Measurements from ENCODE around the gene CACNB2.
A peak's percentile ranks its signal among the peaks of the same experiment; 100 is the strongest.
"Not testable (repeated sequence)": the region's sequence is repeated elsewhere in the genome, so short reads cannot be mapped to it uniquely, and the experiment has no call there.

CACNB2 gene

GRCh38 chr10:18571076-18571475 lies 430.9 kb downstream of the CACNB2 start:
- DNase-seq, result no peak
- TF ChIP-seq GATA1 (IDR thresholded peaks at IDR 0.05; ENCODE audit: low read depth, low read length) (no peak), POLR2A (IDR thresholded peaks at IDR 0.05; ENCODE audit: low read length) (no peak)

DNA sequence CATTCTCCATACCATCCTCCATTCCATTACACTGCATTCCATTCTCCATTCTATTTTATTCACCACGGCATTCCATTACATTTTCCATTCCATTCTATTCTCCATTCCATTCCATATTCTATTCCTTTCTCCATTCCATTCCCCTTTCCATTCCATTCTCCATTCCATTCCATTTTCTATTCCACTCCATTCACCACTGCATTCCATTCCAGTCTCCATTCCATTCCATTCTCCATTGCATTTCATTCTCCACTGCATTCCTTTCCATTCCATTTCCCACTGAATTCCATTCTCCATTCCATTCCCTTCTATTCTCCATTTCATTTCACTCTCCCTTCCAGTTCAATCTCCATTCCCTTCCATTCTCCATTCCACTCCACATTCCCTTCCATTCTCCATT lies 431.6 kb downstream of the CACNB2 start:
- DNase-seq, result no peak
- TF ChIP-seq GATA1 (IDR thresholded peaks at IDR 0.05; ENCODE audit: low read depth, low read length) (no peak), POLR2A (IDR thresholded peaks at IDR 0.05; ENCODE audit: low read length) (no peak)

DNA sequence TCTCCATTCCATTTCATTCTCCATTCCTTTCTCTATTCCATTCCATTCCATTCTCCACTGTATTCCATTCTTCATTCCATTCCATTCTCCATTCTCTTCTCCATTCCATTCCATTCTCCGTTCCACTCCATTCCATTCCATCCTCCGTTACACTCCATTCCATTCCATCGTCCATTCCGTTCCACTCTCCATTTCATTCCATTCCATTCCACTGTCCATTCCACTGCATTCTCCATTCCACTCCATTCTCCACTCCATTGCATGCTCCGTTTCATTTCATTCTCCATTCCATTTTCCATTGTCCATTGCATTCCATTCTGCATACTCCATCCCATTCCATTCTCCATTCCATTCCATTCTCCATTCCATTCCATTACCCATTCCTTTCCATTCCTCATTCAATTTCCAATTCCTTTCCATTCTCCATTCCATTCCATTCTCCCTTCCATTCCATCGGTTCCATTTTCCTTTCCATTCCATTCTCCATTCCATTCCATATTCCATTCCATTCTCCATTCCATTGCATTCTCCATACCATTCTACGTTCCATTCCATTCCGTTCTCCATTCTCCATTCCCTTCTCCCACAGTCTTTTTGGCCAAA lies 432.8 kb downstream of the CACNB2 start:
- TF ChIP-seq POLR2A (IDR thresholded peaks at IDR 0.05; ENCODE audit: low read length), result no peak
- TF ChIP-seq GATA1 (IDR thresholded peaks at IDR 0.05; ENCODE audit: low read depth, low read length), result no peak
- DNase-seq, result no peak

- no peak for DNase-seq
- TF ChIP-seq POLR2A (IDR thresholded peaks at IDR 0.05; ENCODE audit: low read length), result no peak
- no peak for TF ChIP-seq GATA1 (IDR thresholded peaks at IDR 0.05; ENCODE audit: low read depth, low read length)
Observed at GRCh38 chr10:18576586-18576985, 436.4 kb downstream of the CACNB2 start.

GRCh38 chr10:18577823-18578685 lies 437.8 kb downstream of the CACNB2 start:
- TF ChIP-seq POLR2A (IDR thresholded peaks at IDR 0.05; ENCODE audit: low read length) (no peak), GATA1 (IDR thresholded peaks at IDR 0.05; ENCODE audit: low read depth, low read length) (no peak)
- no peak for DNase-seq

DNA sequence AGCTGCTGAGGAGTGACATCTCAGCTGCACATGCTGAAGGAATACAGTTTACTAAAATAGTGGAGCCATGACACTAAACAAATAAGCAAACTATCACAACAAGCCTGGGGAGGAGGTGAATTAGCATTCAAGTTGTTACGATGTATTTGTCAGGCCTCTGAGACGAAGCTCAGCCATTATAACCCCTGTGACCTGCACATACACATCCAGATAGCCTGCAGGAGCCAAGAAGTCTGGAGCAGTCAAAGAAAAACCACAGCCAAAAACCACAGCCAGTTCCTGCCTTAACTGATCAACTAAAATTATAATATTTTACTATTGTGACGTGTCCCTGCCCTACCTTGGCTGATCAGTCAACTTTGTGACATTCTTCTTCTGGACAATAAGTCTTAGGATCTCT lies 442.6 kb downstream of the CACNB2 start:
- DNase-seq, result no peak

GRCh38 chr10:18583575-18584270 lies 443.5 kb downstream of the CACNB2 start:
- peak in 1 of 2 experiments; percentile 15 for DNase-seq
- TF ChIP-seq POLR2A (IDR thresholded peaks at IDR 0.05; ENCODE audit: low read length) (no peak), GATA1 (IDR thresholded peaks at IDR 0.05; ENCODE audit: low read depth, low read length) (no peak)

More for the DNA sequence above, 442.6 kb downstream of the CACNB2 start:
- TF ChIP-seq POLR2A (IDR thresholded peaks at IDR 0.05; ENCODE audit: low read length), result no peak
- no peak for TF ChIP-seq GATA1 (IDR thresholded peaks at IDR 0.05; ENCODE audit: low read depth, low read length)

- DNase-seq, result not testable (repeated sequence)
Observed at GRCh38 chr10:18586637-18587036, 446.4 kb downstream of the CACNB2 start.

DNA sequence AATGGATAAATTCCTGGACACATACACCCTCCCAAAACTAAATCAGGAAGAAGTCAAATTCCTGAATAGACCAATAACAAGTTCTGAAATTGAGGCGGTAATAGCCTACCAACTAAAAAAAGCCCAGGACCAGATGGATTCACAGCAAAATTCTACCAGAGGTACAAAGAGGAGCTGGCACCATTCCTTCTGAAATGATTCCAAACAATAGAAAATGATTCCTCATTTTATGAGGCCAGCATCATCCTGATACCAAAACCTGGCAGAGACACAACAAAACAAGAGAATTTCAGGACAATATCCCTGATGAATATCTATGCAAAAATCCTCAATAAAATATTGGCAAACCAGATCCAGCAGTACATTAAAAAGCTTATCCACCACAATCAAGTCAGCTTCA lies 450.9 kb downstream of the CACNB2 start:
- not testable (repeated sequence) for DNase-seq
